GM13976 (cell line): ENCODE measurements around the gene DOCK4.

Source experiments
- DNase-seq: peaks from one replicate; pipeline ENCODE4 v3.0.0; 2012; ENCODE audit warnings: low spot score
- in situ Hi-C: fragments of 300-500 bp; cut with MboI; formaldehyde crosslinking; loops from one replicate; pipeline ENCODE4 v1.12.0; 2022; ENCODE audit warnings: low sequenced_read_pairs, mixed read lengths, inconsistent platforms; ENCODE audit not compliant: unreplicated experiment
- TF ChIP-seq, protein P1 (sequence below): IDR thresholded peaks from 2 replicates; pipeline ENCODE4 v1.5.1; 2012; ENCODE audit warnings: borderline replicate concordance, mild to moderate bottlenecking; ENCODE audit not compliant: insufficient read depth; ENCODE audit errors: extremely low read depth, missing control alignments, control extremely low read depth

Gene DOCK4

DNA sequence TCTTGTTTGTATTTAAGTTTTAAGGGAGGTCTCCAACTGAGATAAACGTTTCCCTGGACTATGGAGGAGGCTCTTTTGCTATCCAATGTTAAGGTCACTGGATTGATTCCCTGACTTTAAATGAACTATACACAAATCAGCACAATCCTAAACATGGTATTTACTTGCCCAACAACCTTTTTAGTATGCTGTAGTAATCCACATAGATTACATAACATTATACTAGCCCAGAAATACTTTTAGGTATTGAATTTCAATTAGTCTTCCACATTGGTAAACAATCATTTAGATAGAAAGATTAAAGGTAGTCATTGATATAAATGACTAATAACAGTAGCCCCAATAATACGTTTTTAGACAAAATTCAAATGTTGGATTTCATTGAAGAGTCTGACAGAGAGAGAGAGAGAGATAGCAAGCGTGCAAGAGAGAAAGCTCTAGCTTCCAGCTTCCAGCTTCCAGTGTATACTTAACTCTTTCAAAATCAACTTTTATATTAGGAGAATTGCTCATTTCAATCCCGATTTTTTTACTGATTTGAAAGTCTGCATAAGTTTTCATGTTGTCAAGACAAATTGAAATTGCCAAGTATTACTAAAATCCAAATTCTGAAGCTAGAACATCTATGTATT is 155.8 kb downstream of the DOCK4 start:
- TF ChIP-seq, protein P1, sequence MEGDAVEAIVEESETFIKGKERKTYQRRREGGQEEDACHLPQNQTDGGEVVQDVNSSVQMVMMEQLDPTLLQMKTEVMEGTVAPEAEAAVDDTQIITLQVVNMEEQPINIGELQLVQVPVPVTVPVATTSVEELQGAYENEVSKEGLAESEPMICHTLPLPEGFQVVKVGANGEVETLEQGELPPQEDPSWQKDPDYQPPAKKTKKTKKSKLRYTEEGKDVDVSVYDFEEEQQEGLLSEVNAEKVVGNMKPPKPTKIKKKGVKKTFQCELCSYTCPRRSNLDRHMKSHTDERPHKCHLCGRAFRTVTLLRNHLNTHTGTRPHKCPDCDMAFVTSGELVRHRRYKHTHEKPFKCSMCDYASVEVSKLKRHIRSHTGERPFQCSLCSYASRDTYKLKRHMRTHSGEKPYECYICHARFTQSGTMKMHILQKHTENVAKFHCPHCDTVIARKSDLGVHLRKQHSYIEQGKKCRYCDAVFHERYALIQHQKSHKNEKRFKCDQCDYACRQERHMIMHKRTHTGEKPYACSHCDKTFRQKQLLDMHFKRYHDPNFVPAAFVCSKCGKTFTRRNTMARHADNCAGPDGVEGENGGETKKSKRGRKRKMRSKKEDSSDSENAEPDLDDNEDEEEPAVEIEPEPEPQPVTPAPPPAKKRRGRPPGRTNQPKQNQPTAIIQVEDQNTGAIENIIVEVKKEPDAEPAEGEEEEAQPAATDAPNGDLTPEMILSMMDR, result no peak

DNA sequence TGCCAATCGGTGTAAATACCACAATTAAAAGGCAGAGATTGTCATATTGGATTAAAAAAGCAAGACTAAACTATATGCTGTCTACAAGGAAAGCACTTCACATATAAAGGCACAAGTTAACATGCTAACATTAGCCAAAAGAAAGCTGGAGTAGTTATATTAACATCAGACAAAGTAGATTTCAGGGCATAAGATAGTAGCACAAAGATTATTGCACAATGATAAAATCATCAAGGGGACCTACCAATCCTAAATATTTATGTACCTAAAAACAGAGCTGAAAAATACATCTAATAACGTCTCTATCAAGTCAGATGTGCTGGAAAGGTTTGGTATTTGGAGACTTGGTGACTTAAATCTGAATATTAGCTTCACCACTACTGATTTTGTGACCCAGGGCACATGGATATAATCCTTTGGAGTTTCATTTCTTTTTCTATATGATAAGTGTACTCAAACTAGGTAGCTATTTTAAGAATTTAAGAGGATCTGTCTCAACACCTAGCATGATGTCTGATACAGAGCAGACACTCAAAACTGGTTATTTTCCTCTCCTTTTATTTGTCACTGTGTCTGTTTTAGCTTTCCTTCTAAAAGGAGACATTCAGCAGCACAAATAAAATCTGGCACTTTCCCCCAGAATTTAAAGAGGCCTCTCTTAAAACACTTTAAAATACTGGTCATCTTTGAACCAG is 156.5 kb downstream of the DOCK4 start:
- TF ChIP-seq, protein P1, result no peak
- DNase-seq, result no peak
- in situ Hi-C loops, result no loop called here

More for the DNA sequence above, 155.8 kb downstream of the DOCK4 start:
- in situ Hi-C loops, result no loop called here
- no peak for DNase-seq

DNA sequence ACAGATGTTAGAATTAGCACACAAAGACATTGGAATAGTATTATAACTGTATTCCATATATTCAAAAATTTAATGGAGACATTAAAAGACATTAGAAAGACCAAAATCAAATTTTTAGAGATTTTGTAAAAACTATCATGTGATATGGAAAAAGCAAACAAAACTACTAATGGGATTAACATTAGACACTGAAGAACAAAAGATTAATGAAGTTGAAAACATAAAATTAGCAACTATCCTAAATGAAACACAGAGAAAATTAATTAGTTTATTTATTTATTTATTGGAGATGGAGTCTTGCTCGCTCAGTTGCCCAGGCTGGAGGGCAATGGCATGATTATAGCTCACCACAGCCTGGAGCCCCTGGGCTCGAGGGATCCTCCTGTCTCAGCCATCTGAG is 158.8 kb downstream of the DOCK4 start:
- in situ Hi-C loops, result no loop called here
- DNase-seq, result no peak
- TF ChIP-seq, protein P1, result no peak

DNA sequence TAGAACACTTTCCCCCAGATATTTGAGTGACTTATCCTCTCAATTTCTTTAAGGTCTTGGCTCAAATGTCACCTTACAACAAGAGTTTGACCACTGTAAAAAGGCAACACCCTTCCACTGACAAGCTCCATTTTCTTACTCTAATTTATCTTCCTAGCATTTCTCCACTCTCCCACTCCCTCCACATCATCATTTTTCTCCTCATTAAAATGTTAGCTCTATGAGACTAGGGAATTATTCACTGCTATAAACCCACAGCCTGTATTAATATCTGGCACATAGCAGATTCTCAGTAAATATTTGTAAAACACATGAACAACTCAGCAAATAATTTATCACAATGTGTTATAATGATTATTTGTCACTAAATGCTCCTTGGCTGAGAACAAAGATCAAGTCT is 161.0 kb downstream of the DOCK4 start:
- in situ Hi-C loops, result no loop called here
- no peak for DNase-seq

DNA sequence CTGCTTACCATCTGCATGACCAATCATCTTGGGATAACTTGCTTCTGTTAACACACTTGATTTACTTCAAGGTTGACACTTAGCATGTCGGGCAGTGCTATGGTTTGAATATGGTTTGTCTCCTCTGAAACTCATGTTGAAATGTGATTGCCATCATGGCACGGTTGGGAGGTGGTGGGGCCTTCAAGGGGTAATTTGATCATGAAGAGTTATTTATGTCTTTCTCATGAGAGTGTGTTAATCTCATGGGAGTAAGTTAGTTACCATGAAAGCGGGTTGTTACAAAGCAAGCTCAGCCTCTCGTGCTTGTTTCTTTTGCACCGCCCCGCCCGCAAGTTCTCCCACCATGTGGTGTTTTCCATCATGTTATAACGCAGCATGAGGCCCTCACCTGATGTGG is 163.6 kb downstream of the DOCK4 start:
- DNase-seq, result no peak
- TF ChIP-seq, protein P1, result no peak
- in situ Hi-C loops, result no loop called here

More for the DNA sequence above, 161.0 kb downstream of the DOCK4 start:
- TF ChIP-seq, protein P1, result no peak

DNA sequence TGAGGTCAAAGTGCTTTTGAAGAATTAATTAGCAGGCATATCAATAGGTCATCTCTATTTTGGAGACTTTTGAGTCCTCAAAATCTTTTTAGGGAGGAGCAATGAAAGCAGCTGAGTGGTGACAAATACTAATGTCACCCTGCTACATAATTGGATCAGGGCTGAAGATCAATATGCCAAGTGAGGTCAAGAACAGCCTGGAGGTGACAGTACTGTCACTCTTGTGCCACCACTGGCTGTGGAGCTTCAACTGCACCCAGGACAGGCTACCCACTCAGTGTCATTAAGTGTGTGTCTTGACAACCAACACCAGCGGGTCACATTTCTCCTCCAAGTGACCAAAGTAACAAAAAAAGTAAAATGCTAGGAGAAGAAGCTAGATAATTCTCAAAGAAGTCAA is 167.8 kb downstream of the DOCK4 start:
- TF ChIP-seq, protein P1, result no peak
- DNase-seq, result no peak
- in situ Hi-C loops, result no loop called here
